K562 (cell line): ENCODE measurements around the gene SLC24A3.

Experiments used
- ATF1 ChIP-seq, 2 experiments: fragments of 450-650 bp in 1 of 2; IDR thresholded peaks; 2 replicates each; pipeline ENCODE4 v1.6.1; 2016; ENCODE audit warnings: missing compliant biosample characterization in 1 of 2, missing genetic modification characterization in 1 of 2
- POLR2A ChIP-seq: fragments of 450-650 bp; conservative IDR thresholded peaks from 2 replicates; pipeline ENCODE4 v1.6.1; 2016
- POLR2AphosphoS5 ChIP-seq: IDR thresholded peaks from 2 replicates; pipeline ENCODE4 v1.6.1; 2011; ENCODE audit warnings: mild to moderate bottlenecking, low read depth, low read length, moderate library complexity; ENCODE audit not compliant: control insufficient read depth, insufficient read depth
- TF ChIP-seq, protein P1 (sequence below): sonication (generic); formaldehyde crosslinking; IDR thresholded peaks from 2 replicates; pipeline ENCODE4 v1.8.0; 2022; ENCODE audit warnings: mild to moderate bottlenecking, missing genetic modification reagents, borderline replicate concordance

DNA sequence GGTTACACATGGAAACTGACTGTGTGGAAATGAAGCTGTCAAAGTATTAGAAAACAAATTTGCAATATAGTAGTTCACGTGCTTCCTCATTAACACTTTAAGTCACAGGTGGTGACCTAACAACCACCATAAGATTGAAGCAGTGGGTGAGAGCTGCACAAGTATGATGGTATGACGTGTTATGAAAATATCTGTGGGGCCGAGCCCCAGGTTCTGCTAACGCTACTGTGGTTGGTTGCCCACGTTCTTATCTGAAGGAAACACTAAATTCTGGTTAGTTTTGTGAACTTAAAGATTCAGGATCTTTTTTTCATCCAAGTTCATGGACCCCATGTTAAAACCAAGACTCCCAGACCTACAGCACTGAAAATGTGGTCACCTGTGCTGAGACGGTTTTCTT lies 302.6 kb downstream of the SLC24A3 start:
- TF ChIP-seq, protein P1, sequence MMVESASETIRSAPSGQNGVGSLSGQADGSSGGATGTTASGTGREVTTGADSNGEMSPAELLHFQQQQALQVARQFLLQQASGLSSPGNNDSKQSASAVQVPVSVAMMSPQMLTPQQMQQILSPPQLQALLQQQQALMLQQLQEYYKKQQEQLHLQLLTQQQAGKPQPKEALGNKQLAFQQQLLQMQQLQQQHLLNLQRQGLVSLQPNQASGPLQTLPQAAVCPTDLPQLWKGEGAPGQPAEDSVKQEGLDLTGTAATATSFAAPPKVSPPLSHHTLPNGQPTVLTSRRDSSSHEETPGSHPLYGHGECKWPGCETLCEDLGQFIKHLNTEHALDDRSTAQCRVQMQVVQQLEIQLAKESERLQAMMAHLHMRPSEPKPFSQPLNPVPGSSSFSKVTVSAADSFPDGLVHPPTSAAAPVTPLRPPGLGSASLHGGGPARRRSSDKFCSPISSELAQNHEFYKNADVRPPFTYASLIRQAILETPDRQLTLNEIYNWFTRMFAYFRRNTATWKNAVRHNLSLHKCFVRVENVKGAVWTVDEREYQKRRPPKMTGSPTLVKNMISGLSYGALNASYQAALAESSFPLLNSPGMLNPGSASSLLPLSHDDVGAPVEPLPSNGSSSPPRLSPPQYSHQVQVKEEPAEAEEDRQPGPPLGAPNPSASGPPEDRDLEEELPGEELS, result no peak
- TF ChIP-seq POLR2AphosphoS5, result no peak
- TF ChIP-seq POLR2A, result no peak
- no peak for TF ChIP-seq ATF1 (CRISPR knock-in tag; IDR thresholded peaks at IDR 0.05)
- TF ChIP-seq ATF1 (tag; IDR thresholded peaks at IDR 0.05), result no peak
